ENCODE data around the gene GALNTL6.

GALNTL6 gene

DNA sequence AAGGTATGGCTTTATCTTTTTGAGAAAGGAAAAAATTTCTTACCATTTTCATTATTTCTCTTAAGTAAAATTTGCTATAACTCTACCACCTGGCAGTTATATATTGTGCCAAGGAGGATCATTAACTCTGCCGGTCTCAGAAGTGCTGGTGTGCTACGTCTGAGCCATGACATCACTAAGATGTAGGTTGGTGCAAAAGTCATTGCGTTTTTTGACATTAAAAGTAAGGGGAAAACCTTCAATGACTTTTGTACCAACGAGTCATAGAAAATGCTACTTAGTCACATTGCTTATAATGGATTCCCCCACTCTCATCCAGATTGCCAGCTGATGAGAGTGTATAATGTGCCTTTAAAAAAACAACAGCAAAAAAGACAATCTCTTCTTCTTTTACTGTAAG, 786.4 kb downstream of the GALNTL6 start:
- no peak for DNase-seq

DNA sequence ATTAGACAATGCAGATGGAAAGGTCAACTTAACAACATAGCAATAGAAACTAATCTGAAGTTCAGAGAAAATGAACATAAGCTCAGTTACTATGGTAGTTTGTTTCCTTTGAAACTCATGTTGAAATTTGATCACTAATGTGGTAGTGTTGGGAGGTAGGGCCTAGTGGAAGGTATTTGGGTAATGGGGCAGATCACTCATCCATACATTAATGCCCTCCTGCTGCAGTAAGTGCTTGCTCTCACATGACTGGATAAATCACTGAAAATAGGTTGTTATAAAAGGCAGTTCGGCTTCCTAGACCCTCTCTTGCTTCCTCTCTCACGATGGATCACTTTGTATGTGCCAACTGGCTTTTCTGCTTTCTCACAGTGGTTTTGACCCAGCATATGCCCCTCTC, 788.0 kb downstream of the GALNTL6 start:
- no peak for DNase-seq

DNA sequence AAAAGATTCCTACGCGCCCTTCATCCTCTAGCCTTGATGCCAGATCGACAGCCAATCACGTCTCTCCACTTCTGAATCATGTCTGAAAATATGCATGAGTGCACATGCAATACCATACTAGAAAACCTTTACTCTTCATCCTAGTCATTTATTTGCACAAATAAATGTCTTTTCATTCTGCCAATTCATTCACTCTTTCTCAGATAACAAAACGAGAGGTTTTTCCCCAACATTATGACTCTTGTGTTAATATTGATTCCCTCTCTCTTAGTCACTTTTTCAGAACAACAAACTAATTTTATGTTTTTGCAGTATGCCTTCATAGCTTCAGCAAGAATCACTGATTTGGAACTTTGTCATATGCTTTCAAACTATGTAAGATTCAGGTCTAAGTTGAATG, 806.0 kb downstream of the GALNTL6 start:
- no peak for DNase-seq

DNA sequence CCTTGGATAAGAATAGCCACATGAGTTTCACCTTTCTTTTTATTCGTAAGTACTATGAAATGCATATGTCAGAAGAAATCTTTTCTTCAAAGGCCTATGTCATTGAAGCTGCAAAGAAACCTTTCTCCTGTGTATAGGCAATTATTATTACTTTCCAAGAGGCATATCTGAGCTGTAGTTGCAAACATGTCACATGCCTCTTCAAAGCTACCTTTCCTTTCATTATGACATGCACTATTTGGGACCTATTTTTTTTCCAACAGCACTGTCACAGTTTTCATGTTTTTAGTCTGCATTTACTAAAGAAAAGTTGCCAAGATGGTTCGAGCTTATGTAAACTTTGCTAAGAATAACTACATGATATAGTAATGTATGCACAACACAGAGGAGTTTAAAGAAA, 806.6 kb downstream of the GALNTL6 start:
- no peak for DNase-seq

DNA sequence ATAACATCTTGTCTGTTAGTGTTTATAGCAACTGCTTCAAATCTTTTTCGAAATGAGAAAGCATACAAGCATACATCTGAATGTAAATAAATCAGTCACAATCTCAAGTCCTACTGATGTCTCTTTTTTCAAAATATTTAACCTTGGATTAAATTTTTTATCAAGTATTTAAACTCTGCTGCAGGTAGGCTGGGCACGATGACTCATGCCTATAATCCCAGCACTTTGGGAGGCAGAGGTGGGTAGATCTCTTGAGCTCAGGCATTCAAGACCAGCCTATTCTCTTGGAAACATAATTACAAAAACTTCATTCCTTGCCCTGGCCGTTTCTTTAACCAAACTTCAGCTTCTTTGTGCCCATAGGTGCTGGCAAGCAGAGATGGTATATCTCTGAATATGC, 815.1 kb downstream of the GALNTL6 start:
- DNase-seq: no peak

DNA sequence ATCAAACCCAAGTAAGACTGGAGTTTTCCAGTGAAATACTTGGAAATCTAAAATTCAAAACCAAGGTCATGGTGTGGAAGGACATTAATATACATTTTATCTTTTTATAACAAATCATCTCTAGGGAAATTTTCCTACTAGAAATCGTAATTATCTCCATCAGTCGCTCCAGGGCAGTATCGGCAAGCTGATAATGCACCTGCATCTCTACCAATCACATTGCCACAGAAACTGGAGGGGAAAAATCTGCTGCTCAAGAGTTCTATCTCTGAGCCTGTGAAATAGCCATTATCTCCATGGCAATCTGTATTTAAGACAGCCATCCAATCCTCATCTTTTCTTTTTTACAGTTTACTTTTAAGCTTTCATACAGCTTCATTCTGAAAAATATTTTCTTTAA, 817.1 kb downstream of the GALNTL6 start:
- DNase-seq: no peak

DNA sequence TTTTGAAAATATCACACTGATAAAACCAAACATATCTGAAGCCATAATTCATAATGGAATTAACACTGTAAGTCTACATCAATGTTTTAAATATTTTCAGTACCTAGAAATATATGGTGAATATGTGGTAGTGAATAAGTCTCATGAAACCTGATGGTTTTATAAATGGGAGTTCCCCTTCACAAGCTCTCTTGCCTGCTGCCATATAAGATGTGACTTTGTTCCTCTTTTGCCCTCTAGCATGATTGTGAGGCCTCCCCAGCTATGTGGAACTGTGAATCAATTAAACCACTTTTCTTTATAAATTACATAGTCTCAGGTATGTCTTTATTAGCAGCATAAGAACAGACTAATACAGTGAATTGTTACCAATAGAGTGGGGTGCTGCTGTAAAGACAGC, 818.6 kb downstream of the GALNTL6 start:
- no peak for DNase-seq

DNA sequence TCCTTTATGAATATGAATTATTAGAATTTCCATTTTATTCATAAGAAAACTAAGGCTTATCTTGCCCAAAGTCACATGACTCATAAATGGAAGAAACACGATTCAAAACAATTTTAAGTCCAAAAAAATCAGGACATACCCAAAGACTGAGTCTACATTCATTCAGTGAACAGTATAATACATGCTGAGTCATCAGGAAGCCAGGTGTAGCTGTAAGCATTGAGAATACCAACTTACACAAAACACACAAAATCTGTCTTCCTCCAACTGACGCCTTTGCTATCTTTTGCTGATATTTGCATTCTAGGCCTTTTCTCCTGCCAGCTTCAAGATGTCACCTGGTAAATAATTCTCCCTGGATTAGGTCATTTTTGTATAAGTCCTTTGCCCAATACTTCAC, 835.3 kb downstream of the GALNTL6 start:
- no peak for DNase-seq

DNA sequence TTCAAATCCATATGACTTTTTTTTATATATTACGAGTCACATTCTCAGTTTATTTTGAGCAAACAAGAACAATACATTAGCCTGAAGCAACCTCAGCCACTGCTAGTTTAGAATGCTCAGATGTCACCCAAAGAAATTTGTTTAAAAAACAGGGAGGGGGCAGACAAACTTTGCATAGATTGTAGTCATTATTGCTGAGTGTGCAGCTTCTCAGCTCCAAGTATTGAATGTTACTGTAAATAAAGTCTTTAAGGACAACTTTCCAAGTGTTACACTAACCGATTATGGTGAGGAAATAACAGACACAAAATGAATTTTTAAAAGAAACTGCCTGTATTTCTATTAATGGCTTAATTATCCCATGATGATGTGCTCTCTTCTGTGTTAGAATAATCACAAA, 835.9 kb downstream of the GALNTL6 start:
- DNase-seq: no peak

DNA sequence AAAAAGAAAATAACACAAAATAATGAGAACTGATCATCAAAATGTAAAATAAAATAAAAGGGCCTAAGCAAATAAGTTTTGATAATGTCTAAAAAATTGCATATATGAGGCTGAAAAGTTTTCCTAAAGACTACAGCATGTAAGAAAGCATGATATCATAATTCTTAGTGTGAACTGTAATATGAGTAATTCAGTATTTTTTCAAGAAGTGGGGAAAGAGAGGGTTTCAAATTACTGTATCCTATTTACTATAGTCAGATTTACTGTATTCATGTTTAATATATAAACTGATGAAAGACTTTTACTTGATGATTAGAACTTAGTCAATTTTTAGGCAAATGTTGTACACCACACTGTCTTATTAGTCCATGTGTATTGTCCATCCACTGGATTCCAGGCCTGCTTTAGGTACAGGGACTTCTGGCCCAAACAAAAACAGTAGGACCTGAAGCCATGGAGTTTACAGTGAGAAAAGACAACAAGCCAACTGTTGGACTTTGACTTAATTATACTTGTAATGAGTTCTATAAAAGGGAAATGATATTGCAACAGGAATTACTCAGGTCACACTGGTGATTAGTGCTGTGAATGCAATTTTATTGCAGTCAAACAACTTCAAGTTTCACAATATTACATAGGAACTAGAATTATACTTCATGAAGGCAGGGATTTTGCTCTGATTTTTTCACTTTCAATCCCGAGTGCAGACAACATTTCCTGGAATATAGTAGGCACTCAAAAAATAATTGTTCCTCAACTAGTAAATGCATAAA, 837.7 kb downstream of the GALNTL6 start:
- no peak for DNase-seq

DNA sequence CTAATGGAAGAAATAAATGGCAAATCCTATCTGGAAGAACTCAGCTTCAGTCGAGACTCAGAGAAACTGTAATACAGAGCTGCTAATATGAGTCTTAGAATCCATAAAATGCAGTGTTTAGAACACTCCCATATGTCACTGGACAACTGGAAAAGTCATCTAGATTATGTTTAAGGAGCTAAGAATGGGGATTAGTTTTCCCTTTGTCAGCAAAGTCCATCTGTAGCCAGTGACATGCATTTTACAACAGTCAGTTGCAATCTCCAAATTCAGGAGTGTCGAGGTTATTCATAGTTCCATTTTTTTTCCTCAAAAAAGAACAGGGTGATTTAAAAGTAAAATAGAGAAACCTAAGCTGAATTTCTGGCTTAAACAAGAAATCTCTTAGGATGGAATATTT, 838.8 kb downstream of the GALNTL6 start:
- DNase-seq: no peak

DNA sequence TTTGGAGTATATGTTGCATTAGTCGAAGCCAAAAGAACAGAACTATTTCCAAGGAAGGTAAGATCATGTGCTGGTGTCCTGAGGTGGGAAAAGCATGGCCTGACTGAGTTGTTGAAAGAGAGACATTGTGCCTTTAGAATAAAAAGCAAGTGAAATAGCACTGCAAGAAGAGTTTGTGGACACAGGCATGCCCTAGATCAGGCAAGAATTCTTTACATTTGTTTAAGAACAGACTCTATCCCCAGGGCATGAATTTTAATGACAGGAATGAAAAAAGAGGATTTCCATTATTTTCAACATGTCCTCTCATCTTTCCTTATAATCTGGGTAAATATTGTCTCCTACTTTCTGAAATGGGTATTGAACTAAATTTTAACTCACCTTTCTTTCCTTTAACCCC, 839.2 kb downstream of the GALNTL6 start:
- DNase-seq: no peak

DNA sequence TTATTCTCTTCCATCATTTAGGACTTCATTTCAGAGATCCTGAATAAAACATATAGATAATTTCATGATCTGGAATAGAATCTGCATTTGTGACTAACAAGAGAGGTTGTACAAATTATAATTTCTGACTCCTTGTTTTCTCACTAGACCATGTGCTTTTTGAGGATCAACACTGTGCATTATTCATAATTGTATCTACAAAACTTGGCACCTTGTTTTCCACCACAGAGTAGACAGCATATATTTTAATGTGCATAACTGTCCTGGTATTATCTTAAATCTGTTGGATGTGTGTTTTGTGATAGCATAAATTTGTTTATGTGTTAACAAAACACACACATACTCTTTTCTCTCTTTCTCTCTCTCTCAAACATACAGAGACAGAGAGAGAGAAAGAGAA, 840.5 kb downstream of the GALNTL6 start:
- no peak for DNase-seq

DNA sequence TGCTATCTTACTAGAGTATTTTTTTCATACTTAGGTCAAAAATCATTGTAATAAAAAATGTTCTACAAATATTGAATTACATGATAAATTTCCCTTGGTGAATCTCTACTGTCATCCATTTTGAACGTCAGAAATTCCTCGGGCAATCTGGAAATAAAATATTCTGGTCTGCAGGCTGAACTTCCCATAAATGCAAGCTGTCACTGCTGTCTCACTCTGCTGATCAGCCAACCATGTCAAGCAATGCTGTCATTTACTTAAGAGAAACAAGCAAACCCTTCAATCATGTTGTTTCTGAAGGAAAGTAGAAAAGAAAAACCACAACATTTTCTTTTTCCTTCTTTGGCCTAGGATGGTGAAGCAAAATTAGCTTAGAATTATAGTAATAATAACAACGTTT, 841.3 kb downstream of the GALNTL6 start:
- DNase-seq: no peak

DNA sequence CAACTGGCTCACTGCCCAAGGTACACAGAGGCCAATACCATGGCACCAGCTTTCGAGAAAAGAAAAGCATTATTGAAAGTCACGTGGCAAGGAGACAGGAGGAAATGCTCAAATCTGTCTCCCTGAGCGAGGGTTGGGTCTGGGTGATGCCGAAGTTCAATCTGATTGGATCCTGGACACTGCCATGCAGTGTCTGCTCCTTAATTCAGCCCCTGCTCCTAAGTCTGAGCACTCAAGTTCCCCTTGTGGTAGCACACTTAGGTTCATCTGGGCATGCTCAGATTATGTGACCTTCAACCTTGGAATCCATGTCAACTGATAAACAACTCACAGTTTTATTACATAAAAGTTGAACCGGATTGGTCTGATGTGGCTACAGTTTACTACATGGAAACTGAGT, 842.9 kb downstream of the GALNTL6 start:
- DNase-seq: no peak

DNA sequence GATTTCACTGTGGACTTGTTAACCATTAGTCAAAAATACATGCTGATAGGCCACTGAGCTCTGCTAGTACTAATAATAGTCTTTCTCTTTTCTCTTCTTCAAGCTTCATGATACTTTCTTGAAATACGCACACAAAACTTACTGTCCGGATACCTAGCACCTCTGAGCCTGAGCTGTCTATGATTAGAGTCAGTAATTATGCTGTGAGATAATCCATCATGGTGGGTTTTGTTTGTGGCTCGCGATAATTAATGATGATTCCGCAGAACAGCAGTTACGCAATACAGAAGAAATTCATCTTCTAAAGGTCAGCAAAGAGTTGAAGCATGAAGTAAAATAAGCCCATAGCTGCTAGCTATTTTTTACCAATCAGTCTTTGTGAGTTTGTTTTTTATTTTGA, 843.9 kb downstream of the GALNTL6 start:
- DNase-seq: no peak

DNA sequence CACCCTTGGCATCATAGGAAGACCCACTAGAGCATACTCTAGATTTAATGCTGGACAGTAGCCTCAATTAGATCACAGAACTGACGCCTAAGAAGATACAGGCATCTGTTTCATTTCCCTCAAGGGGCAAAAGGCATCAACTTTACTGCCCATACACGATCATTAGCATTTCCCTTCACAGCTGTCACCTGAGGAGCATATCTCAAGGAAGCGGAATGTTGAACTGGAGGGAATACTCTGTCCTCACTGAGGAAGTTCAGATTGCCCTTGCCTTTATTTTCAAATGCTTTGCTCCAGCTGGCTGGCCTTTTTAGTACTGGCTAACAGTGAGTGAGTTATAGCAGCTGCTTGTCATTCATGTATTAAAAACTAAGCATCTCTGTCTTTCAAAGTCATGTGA, 847.0 kb downstream of the GALNTL6 start:
- no peak for DNase-seq

DNA sequence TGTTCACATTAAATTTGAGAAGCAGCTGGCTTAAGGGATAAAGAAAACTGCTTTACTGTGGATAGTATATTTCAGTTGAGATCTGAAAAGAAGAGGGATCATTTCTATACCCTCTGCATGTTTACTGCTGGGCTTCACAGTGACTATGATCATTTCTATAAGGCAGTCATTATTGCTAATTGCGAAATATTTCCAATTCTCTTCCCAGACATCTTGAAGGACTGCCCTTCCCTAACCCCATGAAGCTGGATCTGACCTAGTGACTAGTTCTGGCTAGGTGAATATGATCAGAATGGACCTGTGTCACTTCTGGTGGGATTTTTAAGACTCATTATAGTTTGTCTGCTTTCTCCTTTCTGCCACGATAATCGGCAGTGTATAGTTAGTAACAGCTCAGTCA, 848.9 kb downstream of the GALNTL6 start:
- no peak for DNase-seq

DNA sequence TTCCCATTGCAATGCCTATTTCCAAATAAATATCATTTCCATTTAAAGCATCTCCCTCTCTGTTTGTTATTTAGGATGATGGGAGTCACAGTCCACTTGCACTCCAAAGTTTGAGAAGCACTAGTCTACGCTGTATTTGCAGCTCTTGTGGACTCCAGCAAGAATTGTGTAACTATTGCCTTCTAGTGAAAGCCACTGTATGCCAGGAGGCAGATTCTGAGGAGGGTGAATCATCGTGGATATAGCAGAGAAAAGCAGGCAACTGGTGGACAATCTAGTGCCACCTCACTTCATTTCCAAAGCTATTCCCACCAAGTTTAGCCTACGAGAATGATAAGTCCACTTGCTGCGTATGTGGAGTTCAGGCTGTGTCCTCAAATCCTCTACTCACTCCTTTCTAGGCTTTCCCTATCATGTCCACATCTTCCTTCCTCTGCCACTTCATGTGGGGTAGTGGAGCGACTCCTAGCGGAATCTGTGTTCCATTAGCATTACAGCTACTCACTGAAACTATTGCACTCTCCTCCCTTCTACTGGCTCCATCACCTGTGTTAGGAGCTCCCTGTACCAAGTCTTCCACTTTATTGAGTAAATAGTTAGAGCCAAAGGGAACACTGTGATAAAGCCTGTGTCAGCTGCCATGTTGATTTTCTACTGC, 853.6 kb downstream of the GALNTL6 start:
- DNase-seq: peak; percentile 25

DNA sequence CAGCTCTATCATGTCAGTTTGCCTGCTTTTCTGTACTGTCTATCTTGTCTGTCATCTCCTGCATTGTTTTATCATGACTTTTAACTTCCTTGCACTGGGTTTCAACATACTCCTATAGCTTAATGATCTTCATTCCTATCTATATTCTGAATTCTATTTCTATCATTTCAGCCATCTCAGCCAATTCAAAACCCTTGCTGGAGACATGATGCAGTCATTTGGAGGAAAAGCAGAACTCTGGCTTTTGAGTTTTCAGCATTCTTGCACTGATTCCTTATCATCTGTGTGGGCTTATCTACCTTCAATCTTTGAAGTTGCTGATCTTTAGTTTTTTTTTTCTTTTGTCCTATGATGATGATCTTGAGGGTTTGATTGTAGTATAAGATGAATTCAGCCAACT, 861.6 kb downstream of the GALNTL6 start:
- no peak for DNase-seq

DNA sequence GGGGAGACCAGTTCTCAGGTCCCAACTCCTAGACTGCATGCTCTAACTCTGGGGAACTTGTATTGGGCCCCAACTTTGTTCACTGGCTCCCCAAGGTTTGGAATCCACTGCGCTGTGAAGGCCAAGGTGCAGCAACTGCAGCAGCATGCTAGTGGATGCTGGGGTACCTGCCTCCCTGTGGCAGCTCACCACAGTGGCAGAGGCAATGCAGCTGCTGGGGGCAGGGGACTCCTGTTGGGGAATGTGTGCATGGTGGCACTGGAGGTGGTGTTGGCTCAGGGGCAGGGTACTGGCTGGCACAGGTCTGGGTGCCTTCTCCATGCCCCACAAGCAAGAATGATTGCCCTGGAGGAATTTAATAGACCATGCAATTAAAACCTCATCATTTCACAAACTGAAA, 862.0 kb downstream of the GALNTL6 start:
- DNase-seq: no peak

DNA sequence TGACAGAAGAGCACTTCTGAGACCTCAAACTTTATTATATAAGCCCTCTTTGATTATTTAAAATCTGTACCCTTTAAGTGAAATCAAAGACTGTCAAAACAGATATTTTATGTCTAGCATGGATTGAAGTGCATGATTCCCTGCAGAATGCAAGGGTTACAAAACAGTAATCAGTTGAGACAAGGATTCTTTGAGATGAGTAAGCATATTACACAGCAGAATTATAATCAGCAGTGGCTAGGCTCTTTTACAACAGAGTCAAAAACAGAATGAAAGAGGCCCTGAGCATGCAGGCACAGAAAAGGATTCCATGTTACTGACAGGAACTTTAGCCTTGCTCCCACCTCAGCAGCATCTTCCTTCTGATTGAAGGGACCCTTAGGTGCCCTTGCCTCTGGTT, 867.5 kb downstream of the GALNTL6 start:
- peak; percentile 81 for DNase-seq

DNA sequence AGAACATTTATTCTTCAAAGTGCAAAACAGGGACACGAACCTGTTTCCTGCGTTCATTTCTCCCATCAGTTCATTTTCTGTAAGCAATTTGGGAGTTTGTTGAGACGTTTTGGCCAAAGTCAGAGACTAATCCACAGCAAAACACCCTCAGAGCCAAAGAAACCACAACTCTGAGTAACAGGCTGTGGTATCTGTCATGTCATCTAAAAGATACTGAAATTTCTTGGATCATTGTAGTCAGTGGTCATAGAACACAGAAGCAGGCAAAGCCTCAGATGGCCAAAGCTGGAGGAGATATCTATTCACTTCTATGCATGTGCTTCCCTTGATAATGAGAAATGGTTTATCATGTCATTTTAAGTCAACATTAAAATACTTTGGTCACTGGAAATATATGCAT, 869.8 kb downstream of the GALNTL6 start:
- peak; percentile 94 for DNase-seq

DNA sequence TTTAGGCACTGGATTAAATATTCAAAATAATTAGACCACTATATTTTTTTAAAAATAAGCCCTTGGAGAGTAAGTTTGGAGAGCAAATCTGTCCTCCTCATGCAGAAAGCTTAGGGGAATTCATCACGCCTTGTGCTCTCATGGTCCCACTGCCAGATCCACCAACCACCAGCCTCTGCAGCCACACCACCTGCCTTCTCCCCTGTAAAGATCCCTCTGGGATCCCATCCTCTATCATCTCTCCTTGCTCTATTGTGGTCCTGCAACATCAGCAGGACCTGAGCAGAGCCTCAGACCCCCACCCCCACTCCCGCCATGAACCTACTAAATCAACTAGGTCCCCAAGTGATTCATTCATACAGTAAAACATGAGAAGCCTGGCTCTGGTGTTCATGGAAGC, 872.8 kb downstream of the GALNTL6 start:
- no peak for DNase-seq

DNA sequence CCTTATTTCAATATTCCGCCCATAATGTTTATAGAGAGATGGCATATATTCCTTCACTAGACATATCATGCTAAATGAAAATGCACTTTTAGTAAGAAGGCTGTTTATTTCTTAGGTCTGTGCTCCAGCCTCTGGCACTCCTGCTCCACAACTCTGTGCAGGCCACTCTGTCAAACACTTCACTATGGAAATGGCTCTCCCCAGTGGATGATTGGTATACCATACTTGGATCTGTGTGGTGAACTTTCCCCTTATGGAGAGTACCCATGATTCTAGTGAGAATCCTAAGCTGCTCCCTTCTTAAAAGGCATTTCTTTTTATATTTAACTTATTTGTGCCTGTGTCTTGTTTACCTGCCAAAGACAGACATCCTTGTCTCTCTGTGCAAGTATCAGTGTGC, 875.3 kb downstream of the GALNTL6 start:
- DNase-seq: peak; percentile 38

Data from OCI-M1 (cell line).